Stimulated activated CD4-positive, alpha-beta T cell treated with anti-CD3 and anti-CD28 coated beads, Interleukin-15, amount 100 ng/mL, for 1 hour (primary cell): ENCODE results near the gene BPIFB1.

Experiments used
- DNase-seq, 2 donors: peaks; one replicate each; pipeline ENCODE4 v3.0.0-alpha.2; 2020; ENCODE audit warnings: low read depth in 1 of 2, low spot score in 1 of 2

Gene BPIFB1

DNA sequence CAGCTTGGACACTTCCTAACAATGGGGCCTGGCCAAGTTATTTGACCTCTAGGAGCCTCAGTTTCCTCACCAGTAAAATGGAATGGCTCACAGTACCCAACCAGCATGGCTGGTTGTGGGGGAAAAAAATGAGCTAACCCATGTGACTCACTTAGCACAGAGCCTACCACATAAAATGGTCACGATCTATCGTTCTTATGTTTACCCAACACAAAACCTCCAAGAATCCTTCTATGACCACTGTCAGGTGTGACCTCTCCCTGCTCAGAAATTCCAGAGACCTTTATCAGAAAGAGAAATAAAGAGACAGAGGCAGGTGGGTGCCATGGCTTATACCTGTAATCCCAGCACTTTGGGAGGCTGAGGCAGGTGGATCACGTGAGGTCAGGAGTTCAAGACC lies 39.4 kb downstream of the BPIFB1 start:
- no peak for DNase-seq

DNA sequence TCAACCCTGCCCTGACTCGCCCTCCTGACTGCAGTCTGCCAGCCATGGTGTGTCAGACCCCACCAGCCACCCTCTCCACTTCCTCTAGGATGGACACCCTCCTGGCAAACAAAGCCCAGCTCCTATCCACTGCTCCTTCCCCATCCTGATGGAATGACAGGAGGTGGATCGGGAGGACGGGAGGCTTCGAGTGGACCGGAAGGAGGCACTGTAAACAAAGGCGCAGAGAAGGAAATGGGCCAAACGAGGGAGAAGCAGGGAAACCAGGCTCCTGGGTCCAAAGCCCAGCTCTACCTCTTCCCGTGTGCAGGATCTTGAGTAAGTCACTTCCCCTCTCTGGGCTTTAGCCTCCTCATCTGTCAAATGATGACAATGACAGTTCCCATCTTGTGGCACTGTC lies 40.2 kb downstream of the BPIFB1 start:
- no peak for DNase-seq

DNA sequence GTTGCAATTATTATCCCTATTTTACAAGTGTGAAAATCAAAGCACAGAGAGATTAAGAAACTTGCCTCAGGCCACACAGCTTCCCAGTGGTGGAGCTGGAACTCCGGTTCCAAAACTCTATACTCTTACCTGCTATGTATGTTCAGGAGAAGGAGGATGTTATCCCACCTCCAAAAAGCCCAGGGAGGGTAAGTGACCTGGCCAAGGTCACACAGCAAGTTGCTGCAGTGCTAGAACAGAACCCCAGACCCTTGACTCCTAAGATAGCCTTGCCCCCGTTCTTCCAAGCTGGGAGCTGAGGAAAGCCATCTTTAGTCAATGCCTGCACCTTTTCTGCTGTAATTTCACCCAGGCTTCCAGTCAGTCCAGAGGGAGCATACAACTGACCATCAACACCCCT lies 42.3 kb downstream of the BPIFB1 start:
- no peak for DNase-seq

DNA sequence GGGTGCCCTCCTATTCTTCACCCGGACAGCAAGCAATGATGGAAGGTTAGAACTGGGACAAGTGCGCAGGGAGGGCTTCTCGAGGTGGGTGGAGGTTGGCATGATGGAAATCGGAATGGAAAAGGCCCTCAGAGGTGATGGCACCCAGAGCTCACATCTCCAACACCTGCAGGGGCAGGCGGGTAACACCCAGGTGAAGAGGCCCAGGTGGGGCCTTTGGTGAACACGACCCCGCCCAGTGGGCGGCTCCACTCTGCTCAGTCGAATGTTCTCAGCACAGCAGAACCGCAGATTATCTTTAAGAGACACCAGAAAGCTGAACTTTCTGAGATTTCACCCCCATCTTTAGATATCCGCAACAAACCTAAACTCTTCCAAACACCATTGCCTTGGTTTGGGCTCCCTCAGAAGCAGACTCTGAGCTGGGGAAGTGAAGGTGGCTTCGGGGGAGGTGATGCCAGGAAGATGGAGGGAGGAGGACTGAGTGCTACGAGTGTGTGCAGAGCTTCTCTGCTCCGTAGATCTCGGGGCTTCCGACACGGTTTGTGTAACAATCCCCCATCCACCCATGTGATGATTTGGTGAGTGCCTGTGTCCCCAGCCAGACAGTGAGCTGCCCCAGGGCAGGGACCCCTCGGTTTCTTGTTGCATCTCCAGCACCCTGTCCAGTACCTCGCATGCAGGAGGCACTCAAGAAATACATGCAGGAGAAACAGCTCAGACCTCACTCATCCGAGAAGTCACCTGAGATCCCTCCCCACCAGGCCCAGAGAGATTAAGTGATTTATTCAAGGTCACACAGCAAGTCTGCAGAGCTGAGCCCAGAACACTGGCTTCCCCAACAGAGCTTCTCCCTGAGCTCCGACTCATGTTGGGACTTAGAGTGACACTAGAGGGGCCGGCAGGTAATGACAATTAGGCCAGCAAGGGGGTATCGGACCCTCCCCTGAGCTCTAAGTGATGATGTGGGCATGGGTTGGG lies 45.4 kb downstream of the BPIFB1 start:
- DNase-seq, result no peak

DNA sequence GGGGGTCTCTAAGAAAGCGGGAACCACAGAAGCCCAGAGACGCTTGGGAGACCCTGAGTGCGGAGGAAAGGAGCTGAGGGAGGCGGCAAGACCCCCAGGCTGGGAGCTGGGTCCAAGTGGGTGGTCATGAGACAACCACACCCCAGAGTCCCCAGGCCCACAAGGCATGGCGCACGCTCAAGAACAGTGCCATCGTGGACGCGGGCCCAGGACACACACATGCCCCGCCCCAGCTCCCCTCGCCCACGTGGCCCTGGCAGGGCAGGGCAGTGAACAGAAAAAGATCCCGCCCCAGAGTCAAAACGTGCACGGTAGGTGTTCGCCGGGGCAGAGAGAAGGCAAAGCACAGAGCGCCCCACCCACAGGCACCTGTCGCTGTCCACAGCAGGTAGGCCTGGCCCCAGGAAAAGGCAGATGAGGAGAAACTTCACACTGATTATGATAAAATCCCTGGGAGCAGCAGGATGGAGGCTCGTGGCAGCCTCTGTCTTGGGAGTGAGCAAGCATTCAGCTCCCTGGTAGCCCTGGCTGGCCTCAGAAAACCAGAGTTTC lies 50.0 kb downstream of the BPIFB1 start:
- DNase-seq, result no peak

DNA sequence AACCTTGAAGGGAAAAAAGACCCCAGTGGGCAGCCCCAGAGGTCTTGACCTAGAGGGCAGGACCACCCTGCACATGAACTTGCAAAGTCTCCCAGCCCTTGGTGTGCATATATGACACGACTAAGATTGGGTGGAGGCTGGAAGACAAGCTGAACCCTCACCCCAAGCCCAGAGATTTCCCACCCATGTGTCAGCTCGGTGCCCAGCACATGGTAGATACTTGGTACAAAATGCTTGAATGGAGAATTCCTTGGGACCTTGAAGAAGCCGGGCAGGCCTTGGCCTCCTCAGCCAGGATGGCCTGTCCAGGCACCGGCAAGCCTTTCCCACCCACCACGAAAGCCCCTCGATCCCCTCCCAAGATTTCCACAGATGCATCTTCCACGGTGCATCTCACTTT lies 50.6 kb downstream of the BPIFB1 start:
- no peak for DNase-seq

DNA sequence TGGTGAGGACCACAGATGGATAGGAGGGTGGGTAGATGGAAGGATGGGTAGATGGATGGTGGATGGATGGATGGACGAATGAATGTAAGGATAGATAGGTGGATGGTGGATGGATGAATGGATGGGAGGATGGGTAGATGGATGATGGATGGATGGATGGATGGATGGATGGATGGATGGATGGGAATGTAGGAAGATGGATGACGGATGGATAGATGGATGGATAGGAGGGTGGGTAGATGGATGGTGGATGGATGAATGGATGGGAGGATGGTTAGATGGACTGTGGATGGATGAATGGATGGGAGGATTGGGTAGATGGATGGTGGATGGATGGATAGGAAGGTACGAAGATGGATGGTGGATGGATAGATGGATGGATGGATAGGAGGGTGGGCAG lies 51.1 kb downstream of the BPIFB1 start:
- DNase-seq, result no peak

DNA sequence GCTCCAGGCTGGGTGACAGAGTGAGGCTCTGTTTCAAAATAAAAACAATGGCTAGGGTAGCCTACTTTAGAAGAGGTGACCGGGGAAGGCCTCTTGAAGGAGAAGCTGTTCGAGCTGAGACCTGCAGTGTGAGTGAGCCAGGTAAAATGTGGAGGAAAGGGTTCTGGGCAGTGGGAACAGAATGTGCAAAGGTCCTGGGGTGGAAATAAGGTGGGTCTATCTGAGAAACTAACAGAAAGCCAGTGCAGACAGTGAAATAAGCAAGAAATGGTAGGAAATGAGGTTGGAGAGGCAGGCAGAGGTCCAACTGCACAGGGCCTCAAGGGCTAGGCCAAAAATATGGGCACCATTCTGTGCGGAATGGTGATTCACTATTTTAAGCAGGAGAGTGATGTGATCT lies 53.4 kb downstream of the BPIFB1 start:
- no peak for DNase-seq

DNA sequence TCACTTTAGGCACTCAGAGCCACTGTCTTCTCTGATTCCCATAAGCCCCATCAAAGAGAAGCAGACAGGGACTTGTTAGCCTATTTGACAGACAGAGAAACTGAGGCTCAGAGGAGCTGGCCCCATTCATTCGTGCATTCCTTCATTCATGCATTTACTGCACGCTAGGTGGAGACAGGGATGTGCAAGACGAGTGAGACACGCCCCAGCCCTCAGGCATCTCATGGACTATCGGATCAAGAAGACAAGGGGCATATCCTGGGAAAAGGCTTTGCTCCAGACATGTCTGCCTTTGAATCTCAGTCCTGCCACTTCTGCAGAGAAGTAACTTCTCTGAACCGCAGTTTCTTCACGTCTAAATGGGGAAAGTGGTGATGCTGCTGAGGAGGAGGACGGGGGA lies 54.1 kb downstream of the BPIFB1 start:
- DNase-seq, result no peak

DNA sequence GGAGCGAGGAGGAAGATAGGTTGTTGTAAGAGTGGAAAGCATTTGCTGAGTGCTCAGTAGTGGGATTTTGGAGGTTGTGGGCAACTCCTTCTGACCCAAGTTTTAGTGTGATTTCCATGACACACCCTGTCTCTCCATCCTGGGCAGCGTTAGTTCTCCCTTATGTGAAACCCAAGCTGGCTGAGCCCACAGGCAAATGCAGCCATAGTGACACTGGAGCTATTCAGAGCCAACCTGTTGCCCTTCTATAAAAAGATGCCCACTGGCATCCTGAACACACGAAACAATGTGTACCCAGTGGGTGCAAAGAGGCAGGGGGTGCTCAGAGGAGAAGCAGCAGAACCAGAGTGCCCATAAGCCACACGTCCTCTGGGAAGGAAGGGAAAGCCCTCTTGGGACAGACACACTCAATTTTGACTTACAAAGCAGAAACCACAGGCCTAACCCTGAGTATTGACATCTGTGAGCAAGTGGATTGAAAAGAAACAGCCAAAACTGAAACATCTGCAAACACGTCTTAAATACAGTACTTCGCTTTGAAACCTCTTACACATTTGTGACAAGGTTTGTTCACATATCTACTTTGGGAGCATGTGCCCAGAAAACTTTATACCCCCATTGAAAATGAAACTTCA lies 54.6 kb downstream of the BPIFB1 start:
- no peak for DNase-seq

DNA sequence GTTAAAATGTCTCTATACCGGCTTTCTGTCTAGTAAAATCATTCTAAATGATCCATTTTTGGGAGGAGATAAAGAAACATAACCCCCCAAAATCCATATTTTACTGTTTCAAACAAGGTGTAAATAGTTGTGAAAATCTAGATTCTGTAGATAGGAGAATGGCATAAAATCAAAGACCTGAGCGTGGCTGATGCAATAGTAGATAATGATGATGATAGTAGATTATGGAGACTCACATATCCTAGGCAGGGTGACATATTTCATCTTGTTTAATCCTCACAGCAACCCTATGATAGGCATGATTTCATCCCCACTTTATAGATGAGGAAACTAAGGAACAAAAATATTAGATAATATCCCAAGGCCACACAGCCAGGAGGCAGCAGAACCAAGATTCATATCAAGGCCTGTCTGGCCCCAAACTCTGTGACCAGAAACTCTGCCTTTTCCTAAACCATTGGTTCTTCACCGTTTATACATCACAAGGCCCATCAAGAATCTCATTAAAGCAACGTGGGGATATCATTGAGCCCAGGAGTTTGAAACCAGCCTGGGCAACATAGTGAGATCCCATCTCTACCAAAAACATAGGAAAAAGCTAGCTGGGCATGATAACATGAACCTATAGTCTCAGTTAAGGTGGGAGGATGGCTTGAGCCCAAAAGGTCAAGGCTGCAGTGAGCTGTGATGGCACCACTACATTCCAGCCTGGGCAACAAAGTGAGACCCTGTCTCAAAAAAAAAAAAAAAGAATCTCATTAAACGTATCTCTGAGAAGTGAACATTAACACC lies 55.6 kb downstream of the BPIFB1 start:
- DNase-seq, result no peak

DNA sequence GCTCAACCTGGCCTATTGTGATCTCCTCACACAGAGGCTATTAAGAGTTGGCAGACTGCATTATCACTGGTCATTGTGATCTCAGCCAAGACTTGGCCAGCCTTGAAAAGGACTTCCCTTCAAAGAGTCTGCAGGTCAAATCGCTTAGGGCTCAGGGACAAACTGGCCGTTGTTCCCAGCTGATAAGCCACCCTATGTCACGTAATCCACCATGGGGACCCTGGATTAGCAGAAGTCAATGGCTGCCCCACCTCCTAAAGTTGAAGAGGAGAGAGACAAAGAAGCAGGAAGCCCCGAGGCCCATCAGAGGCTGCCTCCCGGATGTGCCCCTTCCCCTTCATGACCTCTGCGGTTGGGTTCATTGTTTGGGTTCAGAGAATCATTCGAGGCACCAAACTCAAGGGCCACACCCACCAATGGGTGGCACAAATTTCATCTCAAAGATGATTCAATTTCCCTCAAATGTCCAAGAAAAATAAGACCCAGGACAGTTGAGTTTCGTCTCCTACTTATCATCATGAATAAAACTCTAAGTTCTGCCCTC lies 56.6 kb downstream of the BPIFB1 start:
- no peak for DNase-seq

DNA sequence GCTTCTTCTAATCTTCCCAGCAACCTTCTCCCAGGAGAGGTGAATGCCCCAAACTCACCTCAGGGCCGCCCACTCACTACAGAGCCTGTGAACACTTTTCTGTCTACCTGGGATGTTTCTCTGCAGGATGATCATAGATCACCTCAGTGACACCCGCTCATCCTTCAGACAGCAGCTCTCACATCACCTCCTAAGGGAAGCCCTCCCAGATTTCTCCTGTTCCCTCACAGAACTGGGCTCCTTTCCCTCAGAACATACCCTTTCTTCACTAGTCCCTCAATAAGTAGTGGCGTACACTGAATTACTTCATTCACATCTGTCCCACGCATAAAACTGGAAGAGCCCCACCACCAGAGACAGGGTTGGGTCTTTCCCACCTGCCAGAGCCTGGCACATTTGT lies 60.5 kb downstream of the BPIFB1 start:
- DNase-seq, result no peak

DNA sequence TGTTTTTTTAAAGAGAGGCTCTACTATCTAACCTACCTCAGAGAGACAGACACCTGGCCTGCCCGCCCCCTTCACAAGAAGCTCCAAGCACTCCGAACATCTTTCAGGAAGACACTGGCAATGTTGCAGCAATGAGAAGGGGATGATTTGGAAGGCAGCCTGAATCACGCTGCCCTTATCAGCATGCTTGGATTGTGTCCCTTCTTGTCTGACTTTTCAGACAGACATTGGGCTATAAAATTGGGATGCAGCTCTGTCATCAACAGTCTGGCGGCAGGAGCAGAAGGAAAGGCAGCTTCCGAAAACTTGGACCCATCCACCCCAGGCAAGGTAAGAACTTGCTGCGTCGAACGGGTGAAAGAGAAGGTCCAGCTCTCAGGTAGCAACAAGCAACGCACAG lies 62.3 kb downstream of the BPIFB1 start:
- no peak for DNase-seq

DNA sequence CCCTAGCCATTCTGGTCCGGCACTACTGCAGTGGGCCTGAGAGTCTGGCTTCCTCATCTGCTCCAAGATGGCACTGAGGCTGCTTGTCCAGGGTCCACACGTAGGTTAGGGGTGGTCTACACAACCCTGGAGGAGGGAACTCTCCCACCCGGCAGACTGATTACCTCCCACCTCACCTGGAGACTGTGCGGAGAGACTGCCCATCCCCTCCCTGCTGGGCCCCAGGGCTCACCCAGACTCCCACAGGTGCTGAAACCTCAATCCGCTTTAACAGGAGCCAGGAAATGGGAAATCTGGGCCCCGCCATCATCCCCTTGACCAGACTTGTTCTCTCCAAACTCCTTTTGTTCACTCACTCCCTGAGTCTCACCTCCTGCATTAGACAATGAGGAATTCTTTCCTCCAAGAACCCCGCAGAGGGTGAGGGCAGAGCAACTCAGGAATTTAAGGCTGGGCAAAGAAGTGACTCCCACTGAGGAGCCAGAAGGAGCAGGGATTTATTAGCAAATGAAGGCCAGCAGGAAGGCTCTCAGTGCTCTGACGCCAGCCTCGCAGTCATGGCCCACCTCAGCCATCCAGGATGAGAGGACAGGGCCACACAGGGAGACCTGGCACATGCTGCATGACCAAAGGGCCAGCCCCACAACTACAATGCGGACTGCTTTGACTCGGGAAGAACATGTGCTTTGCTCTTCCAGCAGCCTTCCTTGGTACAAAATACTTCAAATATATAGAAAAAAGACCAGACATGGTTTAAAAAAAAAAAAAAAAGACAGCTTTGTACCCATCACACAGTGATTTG lies 65.3 kb downstream of the BPIFB1 start:
- DNase-seq, result no peak

DNA sequence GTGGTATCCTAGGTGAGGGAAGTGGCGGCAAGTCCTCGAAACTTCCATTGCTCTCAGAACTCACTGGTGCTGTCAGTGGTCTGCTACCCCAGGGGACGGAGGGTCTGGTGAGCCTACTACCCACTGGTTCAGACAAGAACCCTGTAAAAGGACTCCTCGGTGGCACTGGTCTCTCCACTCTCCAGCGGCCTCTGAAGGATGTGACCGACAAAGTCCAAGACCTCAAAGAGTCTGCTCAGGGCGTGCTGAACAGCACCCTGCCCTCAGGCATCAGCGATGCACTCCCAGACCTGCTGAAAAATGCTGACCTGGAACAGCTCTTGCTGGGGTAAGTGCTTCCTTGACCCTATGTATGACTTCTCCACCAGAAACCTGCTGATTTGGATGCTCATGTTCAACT lies 66.5 kb downstream of the BPIFB1 start:
- no peak for DNase-seq

DNA sequence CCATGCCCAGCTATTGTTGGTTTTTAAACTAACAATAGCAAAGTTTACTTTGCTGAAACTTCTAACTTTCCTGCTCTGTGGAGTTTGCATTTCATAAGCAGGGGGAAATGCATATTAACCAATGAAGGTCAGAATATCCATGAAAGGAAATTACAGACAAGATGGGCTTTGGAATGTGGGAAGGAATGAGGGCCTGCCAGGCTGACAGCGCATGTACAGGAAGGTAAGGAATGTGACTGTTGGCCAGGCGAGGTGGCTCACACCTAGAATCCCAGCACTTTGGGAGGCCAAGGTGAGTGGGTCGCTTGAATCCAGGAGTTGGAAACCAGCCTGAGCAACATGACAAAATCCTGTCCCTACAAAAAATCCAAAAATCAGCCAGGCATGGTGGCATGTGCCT lies 68.7 kb downstream of the BPIFB1 start:
- no peak for DNase-seq

DNA sequence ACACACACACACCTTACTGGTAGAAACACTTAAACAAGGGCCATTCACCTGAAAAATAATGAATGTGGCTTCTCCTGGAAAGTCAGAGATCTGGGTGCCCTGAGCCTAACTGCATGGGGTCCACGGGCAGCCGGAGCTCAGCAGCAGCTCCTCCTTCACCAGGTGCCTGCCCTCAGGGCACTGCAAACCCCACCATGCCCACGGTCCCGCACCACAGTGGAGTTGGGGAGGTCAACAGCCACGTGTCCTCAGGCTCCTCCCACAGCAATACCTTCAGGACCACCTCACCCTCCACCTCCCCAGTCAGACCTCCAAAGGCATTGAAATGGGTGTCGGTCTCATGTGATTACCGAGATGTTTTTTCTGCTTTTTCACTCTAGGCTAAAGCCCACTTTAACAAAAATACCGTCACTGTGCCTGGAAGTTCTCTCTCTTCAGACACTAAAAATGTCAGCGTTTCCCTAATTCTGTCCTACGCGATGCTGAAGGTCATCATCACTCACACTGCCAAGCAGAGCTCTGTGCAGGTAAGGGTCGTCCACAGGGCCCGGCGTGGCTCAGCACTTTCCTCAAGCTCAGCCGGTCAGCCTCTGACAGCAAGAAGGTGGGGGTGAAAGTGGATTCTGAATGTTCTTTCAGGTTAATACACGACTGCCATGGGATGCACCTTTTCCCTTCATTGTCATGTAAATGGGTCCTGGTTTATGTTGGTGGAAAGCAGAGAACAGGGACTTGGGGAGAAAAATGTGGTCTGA lies 69.4 kb downstream of the BPIFB1 start:
- DNase-seq, result no peak

DNA sequence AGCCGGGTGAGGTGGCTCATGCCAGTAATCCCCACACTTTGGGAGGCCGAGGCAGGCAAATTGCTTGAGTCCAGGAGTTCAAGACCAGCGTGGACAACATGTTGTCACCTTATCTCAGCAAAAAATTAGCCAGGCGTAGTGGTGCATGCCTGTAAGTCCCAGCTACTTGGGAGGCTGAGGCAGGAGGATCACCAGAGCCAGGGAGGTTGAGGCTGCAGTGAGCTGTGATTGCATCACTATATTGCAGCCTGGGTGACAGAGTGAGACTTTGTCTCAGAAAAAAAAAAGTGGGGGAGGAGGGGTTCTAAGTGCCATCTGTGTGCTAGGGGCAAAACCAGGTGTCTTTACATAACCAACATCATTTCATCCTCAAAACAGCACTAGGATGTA lies 70.0 kb downstream of the BPIFB1 start:
- DNase-seq, result no peak
